Immature natural killer cell (primary cell): ENCODE data around the gene HNRNPM. TPM values are rescaled to one million over a fixed set of nuclear protein-coding genes. Genes with fewer than 3 reads are reported as not detected.

Source experiments
- DNase-seq, 3 donors: peaks; one replicate each; pipeline ENCODE4 v3.0.0; 2022; ENCODE audit warnings: mixed read lengths in 1 of 3
- H3K27ac Mint-ChIP-seq, 6 donors: one replicate each; pipeline ENCODE4 v1.8.0; 2020; ENCODE audit warnings: mixed read lengths in 6 of 6, mild to moderate bottlenecking in 5 of 6, inconsistent platforms in 4 of 6, moderate library complexity in 3 of 6
- H3K27me3 Mint-ChIP-seq, 3 donors: one replicate each; pipeline ENCODE4 v1.8.0; 2020 to 2021; ENCODE audit warnings: low read depth in 3 of 3, mild to moderate bottlenecking in 3 of 3, mixed read lengths in 3 of 3, moderate library complexity in 3 of 3, inconsistent platforms in 1 of 3
- H3K36me3 Mint-ChIP-seq, 3 donors: one replicate each; pipeline ENCODE4 v1.8.0; 2020; ENCODE audit warnings: mixed read lengths in 3 of 3, inconsistent platforms in 2 of 3, mild to moderate bottlenecking in 2 of 3
- H3K4me1 Mint-ChIP-seq, 2 donors: one replicate each; pipeline ENCODE4 v1.8.0; 2020; ENCODE audit warnings: inconsistent platforms in 2 of 2, mild to moderate bottlenecking in 2 of 2, mixed read lengths in 2 of 2, moderate library complexity in 1 of 2
- H3K4me3 Mint-ChIP-seq, 5 donors: one replicate each; pipeline ENCODE4 v1.8.0; 2020; ENCODE audit warnings: mild to moderate bottlenecking in 5 of 5, mixed read lengths in 5 of 5, inconsistent platforms in 3 of 5, moderate library complexity in 3 of 5
- H3K9me3 Mint-ChIP-seq, 6 donors: one replicate each; pipeline ENCODE4 v1.8.0; 2020; ENCODE audit warnings: mild to moderate bottlenecking in 6 of 6, mixed read lengths in 6 of 6, inconsistent platforms in 4 of 6, moderate library complexity in 3 of 6
- polyA plus RNA-seq, 3 donors: library from polyadenylated mRNA; unstranded; fragments of 300-500 nt; fragmentation: Illumina TruSeq; gene quantifications; one replicate each; pipeline ENCODE4 v1.2.3, GENCODE V29; 2021

Gene HNRNPM
- polyA plus RNA-seq, 3 donors from 2014 or later: 163 to 287 (median 209) TPM

- no peak overlapping the region for H3K4me3 Mint-ChIP-seq
- no peak for DNase-seq
- no peaks in the 10 kb centered on the region for H3K9me3 Mint-ChIP-seq
- H3K27me3 Mint-ChIP-seq: peaks cover 0 to 2% (median 0%) of the 10 kb centered on the region in 3 donors
- H3K27ac Mint-ChIP-seq: peak overlapping the region in 2 of 6 donors; percentile 15 to 27
- peaks cover 4 to 22% (median 14%) of the 10 kb centered on the region in 3 donors for H3K36me3 Mint-ChIP-seq
- H3K4me1 Mint-ChIP-seq: peaks cover 69 to 100% of the 10 kb centered on the region in 2 donors
These were observed 13.6 kb downstream of the HNRNPM start for GRCh38 chr19:8458380-8458779.

GRCh38 chr19:8459095-8459494 is 14.3 kb downstream of the HNRNPM start:
- no peak for DNase-seq
- H3K4me1 Mint-ChIP-seq: peaks cover 62 to 96% of the 10 kb centered on the region in 2 donors
- H3K27me3 Mint-ChIP-seq: peaks cover 0 to 2% (median 0%) of the 10 kb centered on the region in 3 donors
- H3K27ac Mint-ChIP-seq: peak overlapping the region in 2 of 6 donors; percentile 13 to 29
- H3K4me3 Mint-ChIP-seq: no peak overlapping the region
- peaks cover 4 to 25% (median 17%) of the 10 kb centered on the region in 3 donors for H3K36me3 Mint-ChIP-seq
- no peaks in the 10 kb centered on the region for H3K9me3 Mint-ChIP-seq

- Mint-ChIP-seq H3K27ac (peak overlapping the region in 4 of 6 donors; percentile 9 to 33 (median 25)), H3K9me3 (no peaks in the 10 kb centered on the region), H3K4me1 (peaks cover 56 to 90% of the 10 kb centered on the region in 2 donors), H3K36me3 (peaks cover 4 to 29% (median 20%) of the 10 kb centered on the region in 3 donors), H3K4me3 (peak overlapping the region in 1 of 5 donors; percentile 56), H3K27me3 (peaks cover 0 to 2% (median 0%) of the 10 kb centered on the region in 3 donors)
- DNase-seq: no peak
These were observed 14.9 kb downstream of the HNRNPM start for GRCh38 chr19:8459520-8460270.

- Mint-ChIP-seq H3K27ac (peak overlapping the region in 3 of 6 donors; percentile 15 to 60 (median 24)), H3K27me3 (peaks cover 0 to 2% (median 0%) of the 10 kb centered on the region in 3 donors), H3K4me3 (peak overlapping the region in 1 of 5 donors; percentile 39), H3K36me3 (peaks cover 5 to 33% (median 24%) of the 10 kb centered on the region in 3 donors), H3K4me1 (peaks cover 48 to 84% of the 10 kb centered on the region in 2 donors), H3K9me3 (no peaks in the 10 kb centered on the region)
- no peak for DNase-seq
These were observed 15.9 kb downstream of the HNRNPM start for GRCh38 chr19:8460516-8461298.

- Mint-ChIP-seq H3K27ac (peak overlapping the region in 1 of 6 donors; percentile 19), H3K27me3 (peaks cover 0 to 2% (median 0%) of the 10 kb centered on the region in 3 donors), H3K4me1 (peaks cover 43 to 78% of the 10 kb centered on the region in 2 donors), H3K36me3 (peaks cover 10 to 33% (median 24%) of the 10 kb centered on the region in 3 donors), H3K9me3 (no peaks in the 10 kb centered on the region), H3K4me3 (peak overlapping the region in 1 of 5 donors; percentile 1)
- no peak for DNase-seq
These were observed 16.6 kb downstream of the HNRNPM start for GRCh38 chr19:8461376-8461775.

- no peak for DNase-seq
- peaks cover 0 to 4% (median 0%) of the 10 kb centered on the region in 3 donors for H3K27me3 Mint-ChIP-seq
- H3K36me3 Mint-ChIP-seq: peaks cover 10 to 31% (median 24%) of the 10 kb centered on the region in 3 donors
- no peaks in the 10 kb centered on the region for H3K9me3 Mint-ChIP-seq
- peaks cover 39 to 73% of the 10 kb centered on the region in 2 donors for H3K4me1 Mint-ChIP-seq
- H3K27ac Mint-ChIP-seq: peak overlapping the region in 1 of 6 donors; percentile 19
- H3K4me3 Mint-ChIP-seq: no peak overlapping the region
These were observed 17.1 kb downstream of the HNRNPM start for GRCh38 chr19:8461891-8462290.

- peaks cover 0 to 6% (median 0%) of the 10 kb centered on the region in 3 donors for H3K27me3 Mint-ChIP-seq
- peaks cover 38 to 66% of the 10 kb centered on the region in 2 donors for H3K4me1 Mint-ChIP-seq
- H3K4me3 Mint-ChIP-seq: no peak overlapping the region
- DNase-seq: no peak
- no peaks in the 10 kb centered on the region for H3K9me3 Mint-ChIP-seq
- no peak overlapping the region for H3K27ac Mint-ChIP-seq
- H3K36me3 Mint-ChIP-seq: peaks cover 16 to 34% (median 31%) of the 10 kb centered on the region in 3 donors
These were observed 17.8 kb downstream of the HNRNPM start for GRCh38 chr19:8462571-8462970.

- Mint-ChIP-seq H3K4me3 (no peak overlapping the region), H3K27ac (no peak overlapping the region), H3K27me3 (peaks cover 0 to 9% (median 0%) of the 10 kb centered on the region in 3 donors), H3K9me3 (no peaks in the 10 kb centered on the region), H3K36me3 (peaks cover 20 to 38% (median 37%) of the 10 kb centered on the region in 3 donors), H3K4me1 (peaks cover 36 to 58% of the 10 kb centered on the region in 2 donors)
- DNase-seq: no peak
These were observed 18.6 kb downstream of the HNRNPM start for GRCh38 chr19:8463365-8463764.

GRCh38 chr19:8466018-8466417 is 21.2 kb downstream of the HNRNPM start:
- H3K27me3 Mint-ChIP-seq: peaks cover 0 to 13% (median 3%) of the 10 kb centered on the region in 3 donors
- H3K4me1 Mint-ChIP-seq: peaks cover 12 to 31% of the 10 kb centered on the region in 2 donors
- DNase-seq: no peak

GRCh38 chr19:8468124-8468523 is 23.3 kb downstream of the HNRNPM start:
- peak overlapping the region in 2 of 6 donors; percentile 11 to 35 for H3K27ac Mint-ChIP-seq
- H3K4me1 Mint-ChIP-seq: peaks cover 2 to 10% of the 10 kb centered on the region in 2 donors
- DNase-seq: no peak
- no peak overlapping the region for H3K4me3 Mint-ChIP-seq
- peaks cover 0 to 14% (median 3%) of the 10 kb centered on the region in 3 donors for H3K27me3 Mint-ChIP-seq
- peaks cover 29 to 68% (median 57%) of the 10 kb centered on the region in 3 donors for H3K36me3 Mint-ChIP-seq
- H3K9me3 Mint-ChIP-seq: no peaks in the 10 kb centered on the region

More at GRCh38 chr19:8466018-8466417, 21.2 kb downstream of the HNRNPM start:
- peaks cover 29 to 63% (median 54%) of the 10 kb centered on the region in 3 donors for H3K36me3 Mint-ChIP-seq
- H3K27ac Mint-ChIP-seq: peak overlapping the region in 1 of 6 donors; percentile 60
- no peak overlapping the region for H3K4me3 Mint-ChIP-seq
- H3K9me3 Mint-ChIP-seq: no peaks in the 10 kb centered on the region

- Mint-ChIP-seq H3K4me1 (peaks cover 4 to 8% of the 10 kb centered on the region in 2 donors), H3K9me3 (no peaks in the 10 kb centered on the region), H3K27me3 (peaks cover 0 to 14% (median 3%) of the 10 kb centered on the region in 3 donors), H3K4me3 (no peak overlapping the region), H3K36me3 (peaks cover 34 to 68% (median 56%) of the 10 kb centered on the region in 3 donors), H3K27ac (no peak overlapping the region)
- DNase-seq: no peak
These were observed 24.1 kb downstream of the HNRNPM start for GRCh38 chr19:8468761-8469373.

- DNase-seq: no peak
- Mint-ChIP-seq H3K27ac (peak overlapping the region in 1 of 6 donors; percentile 55), H3K4me3 (no peak overlapping the region), H3K9me3 (no peaks in the 10 kb centered on the region), H3K4me1 (peaks cover 4 to 12% of the 10 kb centered on the region in 2 donors), H3K36me3 (peaks cover 34 to 71% (median 58%) of the 10 kb centered on the region in 3 donors), H3K27me3 (peaks cover 0 to 14% (median 3%) of the 10 kb centered on the region in 3 donors)
These were observed 25.0 kb downstream of the HNRNPM start for GRCh38 chr19:8469613-8470368.
